OCI-LY3 (cell line): Measurements from ENCODE around the gene NUTM2A.
A peak's percentile ranks its signal among the peaks of the same experiment; 100 is the strongest.
"Not testable (repeated sequence)": the region's sequence is repeated elsewhere in the genome, so short reads cannot be mapped to it uniquely, and the experiment has no call there.

Source experiments
- H2AFZ ChIP-seq: fragments of 200-600, 300-600 bp; shearing (Covaris generic); 2 replicates; pipeline ENCODE4 v1.6.0; 2014; ENCODE audit warnings: antibody characterized with exemption, low read depth, low read length
- H3K27ac ChIP-seq: fragments of 200-600, 300-600 bp; sonication (generic); 2 replicates; pipeline ENCODE4 v1.5.1; 2014; ENCODE audit warnings: mild to moderate bottlenecking, low read length, moderate library complexity, mixed read lengths
- H3K27me3 ChIP-seq: fragments of 200-600, 300-600 bp; sonication (generic); 2 replicates; pipeline ENCODE4 v1.6.1; 2014; ENCODE audit warnings: low read depth, low read length, mixed read lengths
- H3K36me3 ChIP-seq: fragments of 200-600, 300-600 bp; sonication (generic); replicated peaks from 2 replicates; pipeline ENCODE3; 2014; ENCODE audit warnings: low read depth, low read length, mixed read lengths
- H3K4me1 ChIP-seq: fragments of 300-600, 200-600 bp; sonication (generic); 2 replicates; pipeline ENCODE4 v1.6.1; 2014; ENCODE audit warnings: low read length, mixed read lengths
- H3K4me2 ChIP-seq: fragments of 200-600, 300-600 bp; sonication (generic); 2 replicates; pipeline ENCODE4 v1.6.1; 2014; ENCODE audit warnings: low read length, mixed read lengths
- H3K4me3 ChIP-seq: fragments of 300-600, 200-600 bp; sonication (generic); 2 replicates; pipeline ENCODE4 v1.5.1; 2014; ENCODE audit warnings: antibody characterized with exemption, mild to moderate bottlenecking, low read length, moderate library complexity
- H3K79me2 ChIP-seq: fragments of 300-600, 200-600 bp; shearing (Covaris generic); 2 replicates; pipeline ENCODE4 v1.6.1; 2014; ENCODE audit warnings: mild to moderate bottlenecking, low read length, mixed read lengths
- H3K9ac ChIP-seq: fragments of 300-600, 200-600 bp; shearing (Covaris generic); 2 replicates; pipeline ENCODE4 v1.6.0; 2014; ENCODE audit warnings: mild to moderate bottlenecking, low read length, moderate library complexity
- H3K9me3 ChIP-seq: fragments of 200-600, 300-600 bp; shearing (Covaris generic); 2 replicates; pipeline ENCODE4 v1.6.1; 2014; ENCODE audit warnings: low read length, mixed read lengths; ENCODE audit not compliant: insufficient read depth
- H4K20me1 ChIP-seq: fragments of 200-600, 300-600 bp; sonication (generic); 2 replicates; pipeline ENCODE4 v1.6.1; 2016; ENCODE audit warnings: low read length, mixed read lengths; ENCODE audit not compliant: insufficient read depth

Gene NUTM2A

GRCh38 chr10:87225148-87225547 is at the start of gene NUTM2A:
Gene NUTM2A, plus strand, starts transcription at chr10:87225448. Its CDS starts 383 bp downstream, at chr10:87225831.
- H3K9ac ChIP-seq, H3K4me3 ChIP-seq, H3K79me2 ChIP-seq, H3K4me1 ChIP-seq, H3K4me2 ChIP-seq, H3K36me3 ChIP-seq, H3K9me3 ChIP-seq, H3K27me3 ChIP-seq, H4K20me1 ChIP-seq, H3K27ac ChIP-seq, H2AFZ ChIP-seq: not testable (repeated sequence)

- not testable (repeated sequence) for H3K27ac ChIP-seq, H4K20me1 ChIP-seq, H3K4me3 ChIP-seq, H3K27me3 ChIP-seq, H3K79me2 ChIP-seq, H3K4me1 ChIP-seq, H3K9me3 ChIP-seq, H3K9ac ChIP-seq, H3K36me3 ChIP-seq, H2AFZ ChIP-seq, H3K4me2 ChIP-seq
These were observed 47.7 kb upstream of the NUTM2A start for GRCh38 chr10:87177587-87177986.

GRCh38 chr10:87184421-87184820 is 40.8 kb upstream of the NUTM2A start:
- not testable (repeated sequence) for H3K4me3 ChIP-seq, H3K9ac ChIP-seq, H3K9me3 ChIP-seq, H3K36me3 ChIP-seq, H3K27me3 ChIP-seq, H4K20me1 ChIP-seq, H3K4me2 ChIP-seq, H3K79me2 ChIP-seq, H2AFZ ChIP-seq
- H3K4me1 ChIP-seq: peaks cover 18% of the 10 kb centered on the region
- H3K27ac ChIP-seq: peak overlapping the region; percentile 48; the same call in 1 of the 2 replicates

GRCh38 chr10:87186016-87186415 is 39.2 kb upstream of the NUTM2A start:
- not testable (repeated sequence) for H4K20me1 ChIP-seq, H3K9me3 ChIP-seq
- peak overlapping the region; percentile 21; the same call in 1 of the 2 replicates for H3K4me3 ChIP-seq

GRCh38 chr10:87187573-87187972 is 37.7 kb upstream of the NUTM2A start:
- H3K79me2 ChIP-seq, H3K9me3 ChIP-seq, H2AFZ ChIP-seq, H3K9ac ChIP-seq, H3K4me3 ChIP-seq, H3K36me3 ChIP-seq, H3K4me2 ChIP-seq, H3K27me3 ChIP-seq, H4K20me1 ChIP-seq, H3K27ac ChIP-seq: not testable (repeated sequence)
- H3K4me1 ChIP-seq: peaks cover 18% of the 10 kb centered on the region

More at GRCh38 chr10:87186016-87186415, 39.2 kb upstream of the NUTM2A start:
- Histone ChIP-seq H3K4me1 (peaks cover 18% of the 10 kb centered on the region), H3K27ac (peak overlapping the region; percentile 70), H3K4me2 (peak overlapping the region; percentile 58; the same call in 1 of the 2 replicates)
- H3K36me3 ChIP-seq, H3K79me2 ChIP-seq, H2AFZ ChIP-seq, H3K9ac ChIP-seq, H3K27me3 ChIP-seq: not testable (repeated sequence)

- not testable (repeated sequence) for H3K4me2 ChIP-seq, H3K4me3 ChIP-seq, H3K79me2 ChIP-seq, H2AFZ ChIP-seq, H3K36me3 ChIP-seq, H4K20me1 ChIP-seq, H3K27ac ChIP-seq, H3K9ac ChIP-seq, H3K4me1 ChIP-seq, H3K27me3 ChIP-seq, H3K9me3 ChIP-seq
These were observed 33.4 kb upstream of the NUTM2A start for GRCh38 chr10:87191841-87192240.

GRCh38 chr10:87200924-87201323 is 24.3 kb upstream of the NUTM2A start:
- H3K36me3 ChIP-seq, H3K9me3 ChIP-seq, H3K79me2 ChIP-seq, H4K20me1 ChIP-seq, H3K4me1 ChIP-seq, H3K27me3 ChIP-seq: not testable (repeated sequence)
- H3K9ac ChIP-seq: peak overlapping the region; percentile 63
- H3K4me3 ChIP-seq: peak overlapping the region; percentile 72
- peak overlapping the region; percentile 82 for H3K27ac ChIP-seq
- H2AFZ ChIP-seq: peak overlapping the region; percentile 87; the same call in 1 of the 2 replicates
- H3K4me2 ChIP-seq: peak overlapping the region; percentile 69

- not testable (repeated sequence) for H3K9ac ChIP-seq, H3K9me3 ChIP-seq, H3K4me2 ChIP-seq, H4K20me1 ChIP-seq, H2AFZ ChIP-seq, H3K36me3 ChIP-seq, H3K4me3 ChIP-seq, H3K4me1 ChIP-seq, H3K79me2 ChIP-seq, H3K27ac ChIP-seq, H3K27me3 ChIP-seq
These were observed 20.4 kb upstream of the NUTM2A start for GRCh38 chr10:87204801-87205200.

- H3K4me1 ChIP-seq, H3K36me3 ChIP-seq, H2AFZ ChIP-seq, H3K27me3 ChIP-seq, H3K4me3 ChIP-seq, H3K27ac ChIP-seq, H3K79me2 ChIP-seq, H3K9me3 ChIP-seq, H3K9ac ChIP-seq, H4K20me1 ChIP-seq, H3K4me2 ChIP-seq: not testable (repeated sequence)
These were observed 18.3 kb upstream of the NUTM2A start for GRCh38 chr10:87206922-87207321.

GRCh38 chr10:87210309-87210708 is 14.9 kb upstream of the NUTM2A start:
- not testable (repeated sequence) for H3K9me3 ChIP-seq, H3K27ac ChIP-seq, H4K20me1 ChIP-seq, H3K36me3 ChIP-seq, H3K4me3 ChIP-seq, H3K27me3 ChIP-seq, H3K4me2 ChIP-seq, H3K79me2 ChIP-seq, H3K4me1 ChIP-seq, H3K9ac ChIP-seq, H2AFZ ChIP-seq
